Measurements from ENCODE around the gene AKT3. TPM values are rescaled to one million over a fixed set of nuclear protein-coding genes. Genes with fewer than 3 reads are reported as not detected.

Gene AKT3
- polyA plus RNA-seq, 2 of the 4 experiments (the other 2 are of a cell fraction) = 18.4 to 43.5 TPM

DNA sequence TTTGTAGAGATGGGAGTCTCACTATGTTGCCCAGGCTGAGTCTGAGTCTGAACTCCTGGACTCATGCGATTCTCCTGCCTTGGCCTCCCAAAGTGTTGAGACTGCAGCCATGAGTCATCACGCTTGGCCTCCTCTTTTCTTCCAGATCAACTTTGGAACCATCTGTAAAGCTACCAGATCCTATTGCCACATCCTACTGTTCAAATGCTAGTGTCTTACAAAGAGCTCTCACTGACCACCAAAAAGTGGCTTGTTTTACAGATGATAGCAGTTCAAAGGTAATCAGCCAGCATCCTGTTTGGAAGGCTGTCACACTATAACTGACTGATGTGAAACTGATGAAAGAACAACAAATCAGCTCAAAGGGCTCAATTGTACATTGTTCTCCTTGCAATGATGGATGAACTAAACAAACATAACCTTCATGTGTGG is 221.6 kb downstream of the AKT3 start:
- Histone ChIP-seq H3K9me3 (peaks cover 6% of the 10 kb centered on the region; the same call in 2 of the 3 replicates), H3K4me2 (no peak overlapping the region), H3K27ac (no peak overlapping the region), H3K4me1 (no peaks in the 10 kb centered on the region), H3K4me3 (no peak overlapping the region)
- ChIA-PET POLR2A (no interaction called here), CTCF (no interaction called here)
- DNase-seq (ENCODE audit: low read depth in 1 of 2, low spot score in 1 of 2) (no peak), FAIRE-seq (no peak), ATAC-seq (no peak)
- TF ChIP-seq FOSL2 (IDR thresholded peaks at IDR 0.05) = no peak
- TF ChIP-seq FOSL2 (CRISPR knock-in tag; IDR thresholded peaks at IDR 0.05) = peak; percentile 18; the same call in 1 of the 2 replicates
- no peak for TF ChIP-seq FOSB (CRISPR knock-in tag; IDR thresholded peaks at IDR 0.05)
- no peak for TF ChIP-seq CHD2 (IDR thresholded peaks at IDR 0.05; ENCODE audit: low read length, partially characterized antibody)
- no peak for TF ChIP-seq POLR2AphosphoS2 (conservative IDR thresholded peaks at IDR 0.05; ENCODE audit: low read length)
- 97% methylated on average over 2 of the region's 2 CpGs for WGBS (ENCODE audit: missing lambda C conversion rate)

DNA sequence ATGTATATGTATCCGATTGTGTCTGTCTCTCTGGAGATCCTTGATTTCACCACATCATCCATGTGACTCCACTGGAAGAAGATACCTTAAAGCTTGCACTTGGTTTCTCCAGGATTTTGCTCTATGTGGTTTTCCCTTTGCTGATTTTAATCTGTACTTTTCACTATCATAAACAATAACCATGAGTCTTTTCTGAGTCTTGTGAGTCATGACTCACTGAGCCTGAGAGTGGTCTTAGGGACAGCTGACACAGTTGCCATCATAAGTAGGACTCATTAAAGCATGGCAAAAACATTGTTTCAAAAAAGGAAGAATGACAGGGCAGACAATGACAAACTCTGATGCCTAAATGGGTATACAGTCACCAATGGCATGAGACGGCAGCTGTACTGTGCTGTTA is 226.2 kb downstream of the AKT3 start:
- CTCF ChIA-PET = interaction anchor here (0.9 kb wide), 1 partner anchor 107 kb away, joined by 3 read pairs; no protein-coding TSS in a partner anchor
- Histone ChIP-seq H3K4me1 (no peaks in the 10 kb centered on the region), H3K4me2 (no peak overlapping the region), H3K27ac (no peak overlapping the region), H3K9me3 (peaks cover 12% of the 10 kb centered on the region; the same call in 2 of the 3 replicates), H3K4me3 (no peak overlapping the region)
- TF ChIP-seq RARB (CRISPR knock-in tag; IDR thresholded peaks at IDR 0.05) (no peak), JUNB (IDR thresholded peaks at IDR 0.05) (no peak), EP300 (IDR thresholded peaks at IDR 0.05) (no peak), KDM5A (IDR thresholded peaks at IDR 0.05) (no peak), ZC3H11A (IDR thresholded peaks at IDR 0.05) (no peak), TP53 (CRISPR knock-in tag; IDR thresholded peaks at IDR 0.05) (no peak), CBX2 (IDR thresholded peaks at IDR 0.05; ENCODE audit: borderline replicate concordance, low read depth) (no peak), CEBPB (IDR thresholded peaks at IDR 0.05) (no peak), ZSCAN20 (CRISPR knock-in tag; IDR thresholded peaks at IDR 0.05) (no peak)
- TF ChIP-seq, protein P1, sequence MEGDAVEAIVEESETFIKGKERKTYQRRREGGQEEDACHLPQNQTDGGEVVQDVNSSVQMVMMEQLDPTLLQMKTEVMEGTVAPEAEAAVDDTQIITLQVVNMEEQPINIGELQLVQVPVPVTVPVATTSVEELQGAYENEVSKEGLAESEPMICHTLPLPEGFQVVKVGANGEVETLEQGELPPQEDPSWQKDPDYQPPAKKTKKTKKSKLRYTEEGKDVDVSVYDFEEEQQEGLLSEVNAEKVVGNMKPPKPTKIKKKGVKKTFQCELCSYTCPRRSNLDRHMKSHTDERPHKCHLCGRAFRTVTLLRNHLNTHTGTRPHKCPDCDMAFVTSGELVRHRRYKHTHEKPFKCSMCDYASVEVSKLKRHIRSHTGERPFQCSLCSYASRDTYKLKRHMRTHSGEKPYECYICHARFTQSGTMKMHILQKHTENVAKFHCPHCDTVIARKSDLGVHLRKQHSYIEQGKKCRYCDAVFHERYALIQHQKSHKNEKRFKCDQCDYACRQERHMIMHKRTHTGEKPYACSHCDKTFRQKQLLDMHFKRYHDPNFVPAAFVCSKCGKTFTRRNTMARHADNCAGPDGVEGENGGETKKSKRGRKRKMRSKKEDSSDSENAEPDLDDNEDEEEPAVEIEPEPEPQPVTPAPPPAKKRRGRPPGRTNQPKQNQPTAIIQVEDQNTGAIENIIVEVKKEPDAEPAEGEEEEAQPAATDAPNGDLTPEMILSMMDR (IDR thresholded peaks at IDR 0.05) = no peak
- TF ChIP-seq, protein P2, sequence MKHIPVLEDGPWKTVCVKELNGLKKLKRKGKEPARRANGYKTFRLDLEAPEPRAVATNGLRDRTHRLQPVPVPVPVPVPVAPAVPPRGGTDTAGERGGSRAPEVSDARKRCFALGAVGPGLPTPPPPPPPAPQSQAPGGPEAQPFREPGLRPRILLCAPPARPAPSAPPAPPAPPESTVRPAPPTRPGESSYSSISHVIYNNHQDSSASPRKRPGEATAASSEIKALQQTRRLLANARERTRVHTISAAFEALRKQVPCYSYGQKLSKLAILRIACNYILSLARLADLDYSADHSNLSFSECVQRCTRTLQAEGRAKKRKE (CRISPR knock-in tag; IDR thresholded peaks at IDR 0.05; ENCODE audit: low read depth) = no peak
- TF ChIP-seq, protein P3, sequence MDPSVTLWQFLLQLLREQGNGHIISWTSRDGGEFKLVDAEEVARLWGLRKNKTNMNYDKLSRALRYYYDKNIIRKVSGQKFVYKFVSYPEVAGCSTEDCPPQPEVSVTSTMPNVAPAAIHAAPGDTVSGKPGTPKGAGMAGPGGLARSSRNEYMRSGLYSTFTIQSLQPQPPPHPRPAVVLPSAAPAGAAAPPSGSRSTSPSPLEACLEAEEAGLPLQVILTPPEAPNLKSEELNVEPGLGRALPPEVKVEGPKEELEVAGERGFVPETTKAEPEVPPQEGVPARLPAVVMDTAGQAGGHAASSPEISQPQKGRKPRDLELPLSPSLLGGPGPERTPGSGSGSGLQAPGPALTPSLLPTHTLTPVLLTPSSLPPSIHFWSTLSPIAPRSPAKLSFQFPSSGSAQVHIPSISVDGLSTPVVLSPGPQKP (IDR thresholded peaks at IDR 0.05; ENCODE audit: low read depth, low read length) = no peak
- POLR2A ChIA-PET = no interaction called here
- DNase-seq (ENCODE audit: low read depth in 1 of 2, low spot score in 1 of 2) (no peak), ATAC-seq (no peak), FAIRE-seq (no peak)
- WGBS (ENCODE audit: missing lambda C conversion rate) = 68% methylated on average over 2 of the region's 2 CpGs

DNA sequence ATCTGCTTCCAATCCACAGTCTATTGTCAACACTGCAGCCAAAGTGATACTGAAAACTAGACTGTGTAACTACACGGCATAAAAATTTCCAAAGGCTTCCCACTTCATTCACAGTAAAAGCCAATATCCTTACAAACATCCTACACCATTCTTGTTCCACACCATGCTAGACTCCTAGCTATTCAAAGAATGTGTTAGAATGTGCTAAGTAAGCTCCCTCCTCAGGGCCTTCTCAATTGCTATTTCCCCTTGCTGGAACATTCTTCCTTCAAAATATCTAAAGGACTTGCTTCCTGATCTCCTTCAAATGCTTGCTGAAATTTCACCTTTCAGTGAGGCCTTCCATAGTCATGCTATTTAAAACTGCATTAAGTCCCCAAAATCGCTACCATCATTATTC is 228.1 kb downstream of the AKT3 start:
- TF ChIP-seq CBX8 (IDR thresholded peaks at IDR 0.05) (no peak), CHD4 (IDR thresholded peaks at IDR 0.05; ENCODE audit: borderline replicate concordance) (no peak), KDM1A (IDR thresholded peaks at IDR 0.05; ENCODE audit: low read depth) (no peak), NFE2L2 (conservative IDR thresholded peaks at IDR 0.05; ENCODE audit: low read length) (no peak), POLR2A (IDR thresholded peaks at IDR 0.05; ENCODE audit: low read length) (no peak), POLR2AphosphoS2 (conservative IDR thresholded peaks at IDR 0.05; ENCODE audit: low read length) (no peak), CHD2 (IDR thresholded peaks at IDR 0.05; ENCODE audit: low read length, partially characterized antibody) (no peak), PHF8 (IDR thresholded peaks at IDR 0.05; ENCODE audit: borderline replicate concordance, low read depth) (no peak), RARB (CRISPR knock-in tag; IDR thresholded peaks at IDR 0.05) (no peak)
- TF ChIP-seq, protein P4, sequence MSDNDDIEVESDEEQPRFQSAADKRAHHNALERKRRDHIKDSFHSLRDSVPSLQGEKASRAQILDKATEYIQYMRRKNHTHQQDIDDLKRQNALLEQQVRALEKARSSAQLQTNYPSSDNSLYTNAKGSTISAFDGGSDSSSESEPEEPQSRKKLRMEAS (IDR thresholded peaks at IDR 0.05) = no peak
- TF ChIP-seq, protein P1 (IDR thresholded peaks at IDR 0.05) = no peak
- DNase-seq (ENCODE audit: low read depth in 1 of 2, low spot score in 1 of 2) (no peak), FAIRE-seq (no peak), ATAC-seq (no peak)
- H3K9me3 ChIP-seq = peaks cover 12% of the 10 kb centered on the region; the same call in 2 of the 3 replicates
- no peak overlapping the region for H3K27ac ChIP-seq
- H3K4me3 ChIP-seq = no peak overlapping the region
- 84% methylated on average over 2 of the region's 2 CpGs for WGBS (ENCODE audit: missing lambda C conversion rate)
- H3K4me2 ChIP-seq = no peak overlapping the region
- ChIA-PET CTCF (interaction anchor here (0.6 kb wide), 1 partner anchor 80 kb away, joined by 4 read pairs; no protein-coding TSS in a partner anchor), POLR2A (no interaction called here)
- no peaks in the 10 kb centered on the region for H3K4me1 ChIP-seq

Measured in A549 (cell line).